Measurements from ENCODE around the gene SLFN12L. TPM values are rescaled to one million over a fixed set of nuclear protein-coding genes. Genes with fewer than 3 reads are reported as not detected.
A peak's percentile ranks its signal among the peaks of the same experiment; 100 is the strongest.

Gene SLFN12L
- total RNA-seq, 4 donors from 2014 or later, result 0.10 to 0.31 (median 0.15) TPM; not detected in 1

- Histone ChIP-seq H3K27ac (peak overlapping the region in 2 of 4 donors; percentile 34 to 36), H3K36me3 (no peaks in the 10 kb centered on the region), H3K4me1 (peaks cover 0 to 6% of the 10 kb centered on the region in 2 donors), H3K4me3 (peak overlapping the region; percentile 51 to 89 (median 58)), H3K27me3 (peaks cover 55 to 68% (median 64%) of the 10 kb centered on the region in 3 donors), H3K9me3 (no peaks in the 10 kb centered on the region)
- TF ChIP-seq CTCF (IDR thresholded peaks at IDR 0.05 in 4 of 5, conservative IDR thresholded peaks at IDR 0.05 in 1 of 5) (no peak), POLR2A (IDR thresholded peaks at IDR 0.05) (no peak)
- ATAC-seq, result no peak
- in situ Hi-C loops (cut with MboI; ENCODE audit: low sequenced_read_pairs in 4 of 4) (no loop called here), intact Hi-C loops (cut with DNase I; ENCODE audit: low total_unique reads) (no loop called here)
- peak in 1 of 2 donors; percentile 20 for DNase-seq
These were observed 50.4 kb downstream of the SLFN12L start for GRCh38 chr17:35486920-35487732.

- Histone ChIP-seq H3K4me1 (no peaks in the 10 kb centered on the region), H3K27ac (no peak overlapping the region), H3K36me3 (no peaks in the 10 kb centered on the region), H3K27me3 (peaks cover 3 to 16% (median 8%) of the 10 kb centered on the region in 3 donors), H3K4me3 (no peak overlapping the region), H3K9me3 (no peaks in the 10 kb centered on the region)
- in situ Hi-C loops (cut with MboI; ENCODE audit: low sequenced_read_pairs in 4 of 4), result no loop called here
- DNase-seq (no peak), ATAC-seq (no peak)
- intact Hi-C loops (cut with DNase I; ENCODE audit: low total_unique reads), result no loop called here
- TF ChIP-seq CTCF (IDR thresholded peaks at IDR 0.05 in 4 of 5, conservative IDR thresholded peaks at IDR 0.05 in 1 of 5), result no peak
- TF ChIP-seq POLR2A (IDR thresholded peaks at IDR 0.05), result no peak
These were observed 58.2 kb downstream of the SLFN12L start for GRCh38 chr17:35479271-35479670.

- no peaks in the 10 kb centered on the region for H3K36me3 ChIP-seq
- no peaks in the 10 kb centered on the region for H3K9me3 ChIP-seq
- no peak overlapping the region for H3K4me3 ChIP-seq
- ATAC-seq (no peak), DNase-seq (no peak)
- TF ChIP-seq CTCF (IDR thresholded peaks at IDR 0.05 in 4 of 5, conservative IDR thresholded peaks at IDR 0.05 in 1 of 5) (no peak), POLR2A (IDR thresholded peaks at IDR 0.05) (no peak)
- no peaks in the 10 kb centered on the region for H3K4me1 ChIP-seq
- in situ Hi-C loops (cut with MboI; ENCODE audit: low sequenced_read_pairs in 4 of 4), result no loop called here
- H3K27me3 ChIP-seq, result peaks cover 0 to 16% (median 4%) of the 10 kb centered on the region in 3 donors
- intact Hi-C loops (cut with DNase I; ENCODE audit: low total_unique reads), result no loop called here
- H3K27ac ChIP-seq, result no peak overlapping the region
These were observed 60.2 kb downstream of the SLFN12L start for GRCh38 chr17:35477248-35477647.

GRCh38 chr17:35476283-35476820 is 61.1 kb downstream of the SLFN12L start:
- in situ Hi-C loops (cut with MboI; ENCODE audit: low sequenced_read_pairs in 4 of 4) (no loop called here), intact Hi-C loops (cut with DNase I; ENCODE audit: low total_unique reads) (no loop called here)
- Histone ChIP-seq H3K27ac (no peak overlapping the region), H3K4me1 (no peaks in the 10 kb centered on the region), H3K36me3 (no peaks in the 10 kb centered on the region), H3K9me3 (no peaks in the 10 kb centered on the region), H3K27me3 (peaks cover 0 to 16% (median 4%) of the 10 kb centered on the region in 3 donors), H3K4me3 (no peak overlapping the region)
- DNase-seq (no peak), ATAC-seq (no peak)
- TF ChIP-seq POLR2A (IDR thresholded peaks at IDR 0.05) (no peak), CTCF (IDR thresholded peaks at IDR 0.05 in 4 of 5, conservative IDR thresholded peaks at IDR 0.05 in 1 of 5) (no peak)
